Mammary epithelial cell (primary cell): ENCODE results near the gene CATSPER4.

ENCODE experiments used
- CTCF ChIP-seq, 2 donors: IDR thresholded peaks in 1 of 2; conservative IDR thresholded peaks in 1 of 2; 2 replicates each; pipeline ENCODE4 v1.5.1; 2011 to 2012; ENCODE audit warnings: inconsistent platforms in 2 of 2, low read length in 2 of 2, mild to moderate bottlenecking in 2 of 2, control low read depth in 1 of 2, low read depth in 1 of 2; ENCODE audit not compliant: insufficient read depth in 1 of 2; ENCODE audit errors: extremely low read depth in 1 of 2
- EZH2 ChIP-seq: IDR thresholded peaks from 2 replicates; pipeline ENCODE4 v1.6.1; 2012; ENCODE audit warnings: low read length, inconsistent platforms, borderline replicate concordance

- no peak for TF ChIP-seq CTCF (conservative IDR thresholded peaks at IDR 0.05 in 1 of 2, IDR thresholded peaks at IDR 0.05 in 1 of 2; ENCODE audit: extremely low read depth in 1 of 2, insufficient read depth in 1 of 2, low read depth in 1 of 2, low read length in 2 of 2)
- TF ChIP-seq EZH2 = no peak
Observed at GRCh38 chr1:26168410-26169197, 21.8 kb upstream of the CATSPER4 start, which contains the start of gene C1orf232.
